OCI-LY3 (cell line): Measurements from ENCODE around the gene NAA15.
"Not testable (repeated sequence)": the region's sequence is repeated elsewhere in the genome, so short reads cannot be mapped to it uniquely, and the experiment has no call there.

ENCODE experiments used
- H2AFZ ChIP-seq: fragments of 200-600, 300-600 bp; shearing (Covaris generic); 2 replicates; pipeline ENCODE4 v1.6.0; 2014; ENCODE audit warnings: antibody characterized with exemption, low read depth, low read length
- H3K27ac ChIP-seq: fragments of 200-600, 300-600 bp; sonication (generic); 2 replicates; pipeline ENCODE4 v1.5.1; 2014; ENCODE audit warnings: mild to moderate bottlenecking, low read length, moderate library complexity, mixed read lengths
- H3K27me3 ChIP-seq: fragments of 200-600, 300-600 bp; sonication (generic); 2 replicates; pipeline ENCODE4 v1.6.1; 2014; ENCODE audit warnings: low read depth, low read length, mixed read lengths
- H3K36me3 ChIP-seq: fragments of 200-600, 300-600 bp; sonication (generic); replicated peaks from 2 replicates; pipeline ENCODE3; 2014; ENCODE audit warnings: low read depth, low read length, mixed read lengths
- H3K4me1 ChIP-seq: fragments of 300-600, 200-600 bp; sonication (generic); 2 replicates; pipeline ENCODE4 v1.6.1; 2014; ENCODE audit warnings: low read length, mixed read lengths
- H3K4me2 ChIP-seq: fragments of 200-600, 300-600 bp; sonication (generic); 2 replicates; pipeline ENCODE4 v1.6.1; 2014; ENCODE audit warnings: low read length, mixed read lengths
- H3K4me3 ChIP-seq: fragments of 300-600, 200-600 bp; sonication (generic); 2 replicates; pipeline ENCODE4 v1.5.1; 2014; ENCODE audit warnings: antibody characterized with exemption, mild to moderate bottlenecking, low read length, moderate library complexity
- H3K79me2 ChIP-seq: fragments of 300-600, 200-600 bp; shearing (Covaris generic); 2 replicates; pipeline ENCODE4 v1.6.1; 2014; ENCODE audit warnings: mild to moderate bottlenecking, low read length, mixed read lengths
- H3K9ac ChIP-seq: fragments of 300-600, 200-600 bp; shearing (Covaris generic); 2 replicates; pipeline ENCODE4 v1.6.0; 2014; ENCODE audit warnings: mild to moderate bottlenecking, low read length, moderate library complexity
- H3K9me3 ChIP-seq: fragments of 200-600, 300-600 bp; shearing (Covaris generic); 2 replicates; pipeline ENCODE4 v1.6.1; 2014; ENCODE audit warnings: low read length, mixed read lengths; ENCODE audit not compliant: insufficient read depth
- H4K20me1 ChIP-seq: fragments of 200-600, 300-600 bp; sonication (generic); 2 replicates; pipeline ENCODE4 v1.6.1; 2016; ENCODE audit warnings: low read length, mixed read lengths; ENCODE audit not compliant: insufficient read depth
- CTCF ChIP-seq: fragments of 200-600, 300-600 bp; sonication (generic); IDR thresholded peaks from 2 replicates; pipeline ENCODE4 v1.5.1; 2014; ENCODE audit warnings: antibody characterized with exemption, low read length, low read depth
- EZH2phosphoT487 ChIP-seq: fragments of 200-600 bp; shearing (Covaris generic); IDR thresholded peaks from 2 replicates; pipeline ENCODE4 v1.6.1; 2018; ENCODE audit warnings: antibody characterized with exemption, mixed run types, low read depth

Gene NAA15

GRCh38 chr4:139443661-139444060, 142.4 kb downstream of the NAA15 start:
- peaks cover 25% of the 10 kb centered on the region for H3K36me3 ChIP-seq

GRCh38 chr4:139444881-139445280, 143.6 kb downstream of the NAA15 start:
- H4K20me1 ChIP-seq, H3K4me1 ChIP-seq, H3K27me3 ChIP-seq, H2AFZ ChIP-seq, H3K9me3 ChIP-seq, H3K27ac ChIP-seq, H3K9ac ChIP-seq, H3K4me3 ChIP-seq, H3K4me2 ChIP-seq, H3K79me2 ChIP-seq: not testable (repeated sequence)
- H3K36me3 ChIP-seq, result peaks cover 14% of the 10 kb centered on the region

More at GRCh38 chr4:139443661-139444060, 142.4 kb downstream of the NAA15 start:
- Histone ChIP-seq H3K9ac (no peak overlapping the region), H3K4me3 (no peak overlapping the region), H3K27me3 (no peaks in the 10 kb centered on the region), H3K79me2 (no peaks in the 10 kb centered on the region), H3K9me3 (peaks cover 10% of the 10 kb centered on the region; the same call in 1 of the 2 replicates), H4K20me1 (no peaks in the 10 kb centered on the region), H3K4me1 (no peaks in the 10 kb centered on the region), H3K27ac (no peak overlapping the region), H3K4me2 (no peak overlapping the region), H2AFZ (no peak overlapping the region)
- TF ChIP-seq CTCF (no peak), EZH2phosphoT487 (no peak)

GRCh38 chr4:139447078-139447477, 145.8 kb downstream of the NAA15 start:
- not testable (repeated sequence) for H3K4me2 ChIP-seq, H2AFZ ChIP-seq, H3K27me3 ChIP-seq, H3K9ac ChIP-seq, H3K27ac ChIP-seq, H3K4me3 ChIP-seq, H4K20me1 ChIP-seq, H3K9me3 ChIP-seq, H3K4me1 ChIP-seq, H3K79me2 ChIP-seq, H3K36me3 ChIP-seq

DNA sequence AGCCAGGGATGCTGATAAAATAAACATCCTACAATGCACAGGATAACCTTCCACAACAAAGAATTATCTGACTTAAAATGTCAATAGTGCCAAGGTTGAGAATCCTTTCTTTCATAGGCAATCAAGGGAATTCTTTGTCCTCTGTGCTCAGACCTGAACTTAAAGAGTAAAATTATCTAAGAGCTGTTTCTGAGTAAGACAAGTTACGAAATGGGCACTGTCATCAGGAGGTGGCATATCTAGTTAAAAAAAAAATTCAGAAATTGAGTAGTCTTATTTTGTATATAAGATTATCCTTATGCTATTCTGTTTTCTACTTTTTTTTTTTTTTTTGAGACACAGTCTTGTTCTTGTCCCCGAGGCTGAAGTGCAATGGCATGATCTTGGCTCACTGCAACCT, 149.3 kb downstream of the NAA15 start:
- Histone ChIP-seq H3K9ac (no peak overlapping the region), H3K4me2 (no peak overlapping the region), H2AFZ (no peak overlapping the region), H4K20me1 (no peaks in the 10 kb centered on the region), H3K79me2 (peaks cover 10% of the 10 kb centered on the region), H3K27ac (no peak overlapping the region), H3K36me3 (no peaks in the 10 kb centered on the region), H3K4me3 (no peak overlapping the region), H3K9me3 (no peaks in the 10 kb centered on the region), H3K27me3 (no peaks in the 10 kb centered on the region), H3K4me1 (peaks cover 20% of the 10 kb centered on the region)
- TF ChIP-seq CTCF (no peak), EZH2phosphoT487 (no peak)

DNA sequence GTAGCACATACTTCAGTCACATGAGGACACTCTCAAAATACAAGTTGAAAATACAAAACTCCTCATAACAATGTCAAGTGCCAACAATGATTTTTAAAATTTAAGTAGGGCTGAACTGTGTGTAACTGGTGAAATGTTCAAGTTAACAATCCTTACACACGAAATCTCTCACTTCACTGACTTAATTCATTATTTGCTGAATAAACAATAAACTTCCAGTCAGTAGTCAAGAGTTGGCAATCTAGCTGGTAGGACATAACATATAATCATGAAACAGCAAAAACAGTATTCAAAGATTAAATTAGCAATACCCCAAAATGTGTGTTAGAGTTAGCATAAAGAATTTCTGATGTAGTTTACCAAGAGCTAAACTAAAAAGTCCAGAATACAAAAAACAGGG, 150.7 kb downstream of the NAA15 start:
- no peaks in the 10 kb centered on the region for H3K27me3 ChIP-seq
- no peaks in the 10 kb centered on the region for H3K9me3 ChIP-seq
- H3K4me2 ChIP-seq, result peak overlapping the region; percentile 78
- peak overlapping the region; percentile 74; the same call in 1 of the 2 replicates for H3K9ac ChIP-seq
- H3K36me3 ChIP-seq, result no peaks in the 10 kb centered on the region
- peaks cover 33% of the 10 kb centered on the region for H3K4me1 ChIP-seq
- H3K27ac ChIP-seq, result no peak overlapping the region
- H3K79me2 ChIP-seq, result peaks cover 10% of the 10 kb centered on the region
- H3K4me3 ChIP-seq, result peak overlapping the region; percentile 80
- TF ChIP-seq CTCF (no peak), EZH2phosphoT487 (no peak)
- H2AFZ ChIP-seq, result no peak overlapping the region
- no peaks in the 10 kb centered on the region for H4K20me1 ChIP-seq
